NCI-H526 treated with DMSO at 0.1 percent for 48 hours (cell line): ENCODE measurements around the gene ZSWIM8.
"Not testable (repeated sequence)": the region's sequence is repeated elsewhere in the genome, so short reads cannot be mapped to it uniquely, and the experiment has no call there.

ENCODE experiments used
- DNase-seq: peaks from one replicate; lab custom pipeline; 2025; lab: John Stamatoyannopoulos, UW

The ZSWIM8 gene

GRCh38 chr10:73796035-73796434, 10.6 kb downstream of the ZSWIM8 start:
- DNase-seq: not testable (repeated sequence)

- no peak for DNase-seq
Measured at GRCh38 chr10:73796766-73797165, 11.4 kb downstream of the ZSWIM8 start.

DNA sequence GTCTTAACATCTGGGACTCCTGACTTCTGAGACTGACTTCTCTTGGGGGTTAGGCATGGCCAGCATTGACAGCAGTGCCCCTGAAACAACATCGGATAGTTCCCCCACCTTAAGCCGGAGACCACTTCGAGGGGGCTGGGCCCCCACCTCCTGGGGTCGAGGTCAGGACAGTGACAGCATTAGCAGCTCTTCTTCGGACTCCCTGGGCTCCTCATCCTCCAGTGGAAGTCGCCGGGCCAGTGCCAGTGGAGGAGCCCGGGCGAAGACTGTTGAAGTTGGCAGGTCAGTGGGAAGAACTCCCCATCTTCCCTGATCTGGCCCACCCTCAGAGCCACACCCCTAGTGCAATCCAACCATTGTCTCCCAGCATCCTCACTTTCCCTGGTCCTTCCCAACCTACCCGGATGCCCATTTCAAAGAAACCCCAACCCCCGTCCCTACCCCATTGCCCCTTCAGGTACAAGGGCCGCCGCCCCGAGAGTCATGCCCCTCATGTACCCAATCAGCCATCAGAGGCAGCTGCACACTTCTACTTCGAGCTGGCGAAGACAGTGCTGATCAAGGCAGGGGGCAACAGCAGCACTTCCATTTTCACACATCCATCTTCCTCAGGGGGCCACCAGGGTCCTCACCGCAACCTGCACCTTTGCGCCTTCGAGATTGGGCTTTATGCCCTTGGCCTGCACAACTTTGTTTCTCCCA, 12.1 kb downstream of the ZSWIM8 start:
- no peak for DNase-seq

DNA sequence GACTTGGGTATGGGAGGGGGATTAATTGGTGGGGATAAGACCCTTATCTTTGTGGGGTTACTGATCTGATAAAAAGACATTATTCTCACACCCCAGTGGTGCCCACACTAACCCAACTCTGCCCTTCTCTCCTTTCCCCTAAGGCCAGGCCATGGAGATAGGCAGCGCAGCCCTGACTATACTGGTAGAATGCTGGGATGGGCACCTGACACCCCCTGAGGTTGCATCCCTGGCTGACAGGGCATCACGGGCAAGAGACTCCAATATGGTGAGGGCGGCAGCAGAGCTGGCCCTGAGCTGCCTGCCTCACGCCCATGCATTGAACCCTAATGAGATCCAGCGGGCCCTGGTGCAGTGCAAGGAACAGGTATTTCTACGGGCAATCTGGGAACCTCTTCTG, 12.7 kb downstream of the ZSWIM8 start:
- no peak for DNase-seq

- DNase-seq: no peak
Measured at GRCh38 chr10:73798927-73799560, 13.6 kb downstream of the ZSWIM8 start.

DNA sequence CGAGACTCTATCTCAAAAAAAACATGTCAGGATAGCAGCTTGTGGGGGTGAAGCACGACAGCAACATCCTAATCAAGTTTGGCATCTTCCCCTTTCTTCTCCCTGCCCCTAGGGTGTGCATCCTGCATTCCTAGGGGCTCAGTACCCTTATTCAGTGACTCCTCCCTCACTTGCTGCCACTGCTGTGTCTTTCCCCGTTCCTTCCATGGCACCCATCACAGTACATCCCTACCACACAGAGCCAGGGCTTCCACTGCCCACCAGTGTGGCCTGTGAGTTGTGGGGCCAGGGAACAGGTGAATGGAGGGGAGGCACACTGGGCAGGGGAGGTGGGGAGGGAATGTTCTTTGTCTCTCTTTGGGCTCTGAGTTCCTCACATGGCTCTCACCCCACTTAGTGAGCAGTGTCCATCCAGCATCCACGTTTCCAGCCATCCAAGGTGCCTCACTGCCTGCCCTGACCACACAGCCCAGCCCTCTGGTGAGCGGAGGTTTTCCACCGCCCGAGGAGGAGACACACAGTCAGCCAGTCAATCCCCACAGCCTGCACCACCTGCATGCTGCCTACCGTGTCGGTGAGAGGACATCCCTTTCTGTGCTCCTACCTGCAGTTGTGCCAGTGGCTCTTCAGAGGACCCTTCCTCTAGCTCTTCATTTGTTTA, 14.6 kb downstream of the ZSWIM8 start:
- DNase-seq: no peak

DNA sequence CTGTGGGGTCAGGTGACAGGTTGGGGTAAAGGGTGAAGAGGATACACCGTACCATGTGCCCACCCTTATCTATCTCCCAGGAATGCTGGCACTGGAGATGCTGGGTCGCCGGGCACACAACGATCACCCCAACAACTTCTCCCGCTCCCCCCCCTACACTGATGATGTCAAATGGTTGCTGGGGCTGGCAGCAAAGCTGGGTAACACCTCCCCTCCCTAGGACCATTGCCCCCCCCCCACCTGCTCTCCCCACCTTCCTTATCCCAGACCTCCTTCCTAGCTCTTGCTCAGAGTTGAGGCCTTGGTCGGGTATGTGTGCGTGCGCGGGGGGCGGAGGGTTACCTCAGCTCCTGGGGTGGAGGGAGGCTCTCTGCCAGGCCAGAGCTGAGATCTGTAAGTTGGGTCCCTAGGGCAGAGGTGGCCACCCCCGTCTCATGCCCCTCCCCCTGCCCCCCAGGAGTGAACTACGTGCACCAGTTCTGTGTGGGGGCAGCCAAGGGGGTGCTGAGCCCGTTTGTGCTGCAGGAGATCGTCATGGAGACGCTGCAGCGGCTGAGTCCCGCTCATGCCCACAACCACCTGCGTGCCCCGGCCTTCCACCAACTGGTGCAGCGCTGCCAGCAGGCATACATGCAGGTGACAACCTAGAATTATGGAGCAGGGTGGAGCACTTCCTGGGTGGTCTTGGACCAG, 15.3 kb downstream of the ZSWIM8 start:
- DNase-seq: no peak

DNA sequence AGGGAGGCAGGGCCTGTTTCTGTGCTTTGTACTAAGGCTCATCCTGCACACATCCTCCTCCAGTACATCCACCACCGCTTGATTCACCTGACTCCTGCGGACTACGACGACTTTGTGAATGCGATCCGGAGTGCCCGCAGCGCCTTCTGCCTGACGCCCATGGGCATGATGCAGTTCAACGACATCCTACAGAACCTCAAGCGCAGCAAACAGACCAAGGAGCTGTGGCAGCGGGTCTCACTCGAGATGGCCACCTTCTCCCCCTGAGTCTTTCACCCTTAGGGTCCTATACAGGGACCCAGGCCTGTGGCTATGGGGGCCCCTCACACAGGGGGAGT, 15.8 kb downstream of the ZSWIM8 start:
- DNase-seq: no peak

- DNase-seq: no peak
Measured at GRCh38 chr10:73802276-73802991, 17.0 kb downstream of the ZSWIM8 start.

- DNase-seq: no peak
Measured at GRCh38 chr10:73803680-73804286, 18.4 kb downstream of the ZSWIM8 start.

GRCh38 chr10:73806176-73806950, 21.0 kb downstream of the ZSWIM8 start:
- DNase-seq: no peak

DNA sequence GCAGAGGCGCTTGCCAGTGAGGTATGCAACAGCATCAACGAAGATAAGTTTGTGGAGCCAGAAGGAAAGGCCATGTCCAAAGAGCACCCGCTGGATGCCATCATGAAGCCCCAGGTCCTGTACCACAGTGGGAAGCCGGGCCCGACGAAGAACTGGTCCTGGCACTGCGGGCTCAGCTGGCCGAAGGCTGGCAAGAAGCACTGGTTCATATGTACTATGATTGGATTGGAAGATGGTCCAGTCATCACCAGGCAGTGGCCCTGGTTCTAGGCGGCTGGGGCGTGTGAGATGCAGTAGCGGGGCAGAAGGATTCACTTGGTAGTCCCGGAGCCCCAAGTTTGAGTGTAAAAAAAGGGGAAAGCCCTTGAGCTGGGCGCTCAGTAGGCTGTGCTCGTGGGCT, 22.1 kb downstream of the ZSWIM8 start:
- no peak for DNase-seq

DNA sequence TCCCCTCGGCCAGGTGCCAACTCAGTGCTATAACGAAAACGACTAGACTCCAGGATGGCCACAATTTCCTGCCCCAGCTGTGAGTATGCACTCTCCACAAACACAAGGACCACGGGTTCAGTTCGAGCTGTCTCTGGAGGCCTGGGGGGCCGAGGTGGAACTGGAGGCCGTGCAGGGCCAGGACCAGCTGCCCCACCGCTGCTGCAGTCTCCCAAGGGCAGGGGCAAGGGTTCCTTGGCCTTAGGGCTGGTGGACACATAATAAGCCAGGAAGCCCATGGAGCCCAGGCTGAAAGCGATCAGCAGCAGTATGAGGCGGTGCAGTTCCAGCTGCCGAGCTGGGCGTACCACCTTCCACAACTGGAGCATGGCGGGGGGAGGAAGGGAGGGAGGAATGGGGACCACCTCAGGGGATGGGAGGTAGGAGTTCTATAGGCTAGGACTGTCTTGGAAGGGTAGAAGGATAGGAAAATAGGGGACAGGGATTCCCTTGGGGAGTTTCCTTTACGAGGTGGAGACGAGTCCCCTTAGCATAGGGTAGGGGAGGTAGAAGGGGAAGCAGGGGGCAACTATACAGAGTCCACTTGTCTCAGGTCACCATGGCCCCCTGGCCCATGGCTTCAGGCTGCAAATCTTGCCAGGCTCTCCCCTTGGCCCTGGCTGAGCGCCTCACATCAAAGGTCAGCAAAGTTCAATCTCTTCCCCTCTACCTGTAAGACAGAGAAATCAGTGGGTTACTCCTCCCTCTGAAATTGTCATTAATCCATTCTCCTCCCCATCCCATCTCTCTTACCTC, 22.8 kb downstream of the ZSWIM8 start:
- DNase-seq: no peak

- no peak for DNase-seq
Measured at GRCh38 chr10:73809061-73809818, 23.8 kb downstream of the ZSWIM8 start.

DNA sequence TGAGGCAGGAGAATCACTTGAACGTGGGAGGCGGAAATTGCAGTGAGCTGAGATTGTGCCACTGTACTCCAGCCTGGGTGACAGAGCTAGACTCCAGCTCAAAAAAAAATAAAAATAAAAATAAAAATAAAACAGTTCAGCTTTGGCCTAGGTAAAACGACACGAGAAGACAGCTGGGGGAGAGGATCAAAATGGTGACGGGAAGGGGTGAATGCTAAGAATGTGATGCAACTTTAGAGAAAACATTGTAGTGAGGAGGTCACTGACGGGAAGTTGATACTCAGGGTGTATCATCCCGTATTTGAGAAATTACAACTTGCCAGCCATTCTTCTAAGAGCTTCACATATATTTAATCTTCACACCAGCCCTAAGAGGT, 24.9 kb downstream of the ZSWIM8 start:
- no peak for DNase-seq

- no peak for DNase-seq
Measured at GRCh38 chr10:73810735-73811465, 25.5 kb downstream of the ZSWIM8 start.

GRCh38 chr10:73812657-73813056, 27.3 kb downstream of the ZSWIM8 start:
- DNase-seq: no peak

- DNase-seq: no peak
Measured at GRCh38 chr10:73813333-73813732, 27.9 kb downstream of the ZSWIM8 start.
